Spleen (tissue), 7 donors: Measurements from ENCODE around the gene GABBR2.

ENCODE experiments used
- CTCF ChIP-seq, 11 experiments: fragments of 200-600 bp in 7 of 11; fragments of 450-650 bp in 4 of 11; sonication (generic) in 4 of 11; IDR thresholded peaks in 8 of 11; conservative IDR thresholded peaks in 3 of 11; 1 replicate in 7 of 11; 2 replicates in 4 of 11; pipeline versions ENCODE4 v1.4.0 to v1.8.0; 2016 to 2021; ENCODE audit warnings: antibody characterized with exemption in 11 of 11, inconsistent platforms in 4 of 11, mild to moderate bottlenecking in 1 of 11
- POLR2A ChIP-seq, 3 donors: fragments of 450-650 bp; IDR thresholded peaks; one replicate each; pipeline ENCODE4 v1.5.1; 2017; ENCODE audit warnings: antibody characterized with exemption in 3 of 3, mild to moderate bottlenecking in 1 of 3
- POLR2AphosphoS5 ChIP-seq, 3 donors: sonication (generic); formaldehyde crosslinking; IDR thresholded peaks; one replicate each; pipeline ENCODE4 v1.5.1; 2017; ENCODE audit warnings: antibody characterized with exemption in 3 of 3
- donor health status: DM: no; HTN: no; CAD: no; lungs with moderate emphysema.
- donor health status: DM: no; HTN: no; CAD: no.
- donor health status: DM: no; HTN: no; CAD: no.

- TF ChIP-seq CTCF (IDR thresholded peaks at IDR 0.05 in 8 of 11, conservative IDR thresholded peaks at IDR 0.05 in 3 of 11) (no peak), POLR2A (IDR thresholded peaks at IDR 0.05) (no peak), POLR2AphosphoS5 (IDR thresholded peaks at IDR 0.05) (no peak)
These were observed 174.9 kb downstream of the GABBR2 start for GRCh38 chr9:98533866-98534265.
